ENCODE measurements around the gene ERCC6L2.

Gene ERCC6L2

DNA sequence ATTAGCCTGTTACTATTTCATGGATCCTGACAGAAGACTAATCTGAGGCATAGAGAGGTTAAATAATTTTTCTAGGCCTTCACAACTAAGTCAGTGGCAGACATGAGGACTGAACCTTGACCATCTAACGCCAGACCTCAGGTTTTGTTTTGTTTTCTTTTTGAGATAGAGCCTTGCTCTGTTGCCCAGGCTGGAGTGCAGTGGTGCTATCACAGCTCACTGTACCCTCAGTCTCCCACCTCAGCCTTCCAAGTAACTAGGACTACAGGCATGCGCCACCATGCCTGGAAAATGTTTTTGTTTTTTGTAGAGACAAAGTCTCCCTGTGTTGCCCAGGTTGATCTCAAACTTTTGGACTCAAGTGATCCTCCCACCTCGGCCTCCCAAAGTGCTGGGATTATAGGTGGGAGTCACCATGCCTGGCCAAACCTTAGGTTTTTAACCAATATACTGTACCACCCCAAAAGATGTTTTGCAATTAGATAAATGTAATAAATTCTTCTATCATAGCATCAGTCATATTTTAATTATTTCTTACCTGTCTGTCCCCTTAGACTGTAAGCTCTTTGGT, 35.4 kb downstream of the ERCC6L2 start:
- ChIA-PET CTCF (interaction anchor here (0.7 to 1.3 kb wide), 2 partner anchors 40 to 307 kb away, joined by 3 read pairs; no protein-coding TSS in a partner anchor), POLR2A (no interaction called here)
- Histone ChIP-seq H3K36me3 (ENCODE audit: control insufficient read depth in 2 of 2, insufficient read depth in 1 of 2, low read length in 2 of 2) (peaks cover 0 to 19% of the 10 kb centered on the region in 2 experiments; a peak in 1 of 3 replicates), H3K4me3 (ENCODE audit: low read depth, low read length) (no peak overlapping the region), H3K27ac (ENCODE audit: extremely low read depth, low read depth, low read length) (no peak overlapping the region), H3K9me3 (ENCODE audit: control insufficient read depth, insufficient read depth, low read depth, low read length) (no peaks in the 10 kb centered on the region), H3K4me1 (ENCODE audit: control insufficient read depth, insufficient read depth, low read length) (no peaks in the 10 kb centered on the region)
- TF ChIP-seq ZNF148 (tag by site-specific recombination; IDR thresholded peaks at IDR 0.05; ENCODE audit: borderline replicate concordance) (no peak), ZNF660 (tag by site-specific recombination; IDR thresholded peaks at IDR 0.05) (no peak), ZXDB (tag by site-specific recombination; IDR thresholded peaks at IDR 0.05) (no peak)

- Histone ChIP-seq H3K4me1 (ENCODE audit: control insufficient read depth, insufficient read depth, low read length) (no peaks in the 10 kb centered on the region), H3K4me3 (ENCODE audit: low read depth, low read length) (no peak overlapping the region), H3K36me3 (ENCODE audit: control insufficient read depth in 2 of 2, insufficient read depth in 1 of 2, low read length in 2 of 2) (peaks cover 6 to 34% of the 10 kb centered on the region in 2 experiments; a peak in 1 of 3 replicates), H3K9me3 (ENCODE audit: control insufficient read depth, insufficient read depth, low read depth, low read length) (no peaks in the 10 kb centered on the region), H3K27ac (ENCODE audit: extremely low read depth, low read depth, low read length) (no peak overlapping the region)
- ChIA-PET CTCF (no interaction called here), POLR2A (no interaction called here)
- TF ChIP-seq, protein P1, sequence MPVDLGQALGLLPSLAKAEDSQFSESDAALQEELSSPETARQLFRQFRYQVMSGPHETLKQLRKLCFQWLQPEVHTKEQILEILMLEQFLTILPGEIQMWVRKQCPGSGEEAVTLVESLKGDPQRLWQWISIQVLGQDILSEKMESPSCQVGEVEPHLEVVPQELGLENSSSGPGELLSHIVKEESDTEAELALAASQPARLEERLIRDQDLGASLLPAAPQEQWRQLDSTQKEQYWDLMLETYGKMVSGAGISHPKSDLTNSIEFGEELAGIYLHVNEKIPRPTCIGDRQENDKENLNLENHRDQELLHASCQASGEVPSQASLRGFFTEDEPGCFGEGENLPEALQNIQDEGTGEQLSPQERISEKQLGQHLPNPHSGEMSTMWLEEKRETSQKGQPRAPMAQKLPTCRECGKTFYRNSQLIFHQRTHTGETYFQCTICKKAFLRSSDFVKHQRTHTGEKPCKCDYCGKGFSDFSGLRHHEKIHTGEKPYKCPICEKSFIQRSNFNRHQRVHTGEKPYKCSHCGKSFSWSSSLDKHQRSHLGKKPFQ (tag by site-specific recombination; IDR thresholded peaks at IDR 0.05): no peak
- TF ChIP-seq ZNF792 (tag by site-specific recombination; IDR thresholded peaks at IDR 0.05): no peak
- no peak for TF ChIP-seq ZFP69B (tag by site-specific recombination; IDR thresholded peaks at IDR 0.05)
- no peak for TF ChIP-seq ZNF654 (tag by site-specific recombination; IDR thresholded peaks at IDR 0.05; ENCODE audit: low read depth)
- TF ChIP-seq ZNF23 (tag by site-specific recombination; IDR thresholded peaks at IDR 0.05; ENCODE audit: borderline replicate concordance): no peak
- TF ChIP-seq ZNF138 (tag by site-specific recombination; IDR thresholded peaks at IDR 0.05; ENCODE audit: borderline replicate concordance): no peak
- TF ChIP-seq, protein P2, sequence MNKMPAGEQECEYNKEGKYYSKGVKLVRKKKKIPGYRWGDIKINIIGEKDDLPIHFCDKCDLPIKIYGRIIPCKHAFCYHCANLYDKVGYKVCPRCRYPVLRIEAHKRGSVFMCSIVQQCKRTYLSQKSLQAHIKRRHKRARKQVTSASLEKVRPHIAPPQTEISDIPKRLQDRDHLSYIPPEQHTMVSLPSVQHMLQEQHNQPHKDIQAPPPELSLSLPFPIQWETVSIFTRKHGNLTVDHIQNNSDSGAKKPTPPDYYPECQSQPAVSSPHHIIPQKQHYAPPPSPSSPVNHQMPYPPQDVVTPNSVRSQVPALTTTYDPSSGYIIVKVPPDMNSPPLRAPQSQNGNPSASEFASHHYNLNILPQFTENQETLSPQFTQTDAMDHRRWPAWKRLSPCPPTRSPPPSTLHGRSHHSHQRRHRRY (tag by site-specific recombination; IDR thresholded peaks at IDR 0.05): no peak
- no peak for TF ChIP-seq ZNF501 (tag by site-specific recombination; IDR thresholded peaks at IDR 0.05)
- TF ChIP-seq ZNF488 (tag by site-specific recombination; IDR thresholded peaks at IDR 0.05): no peak
- TF ChIP-seq ZNF830 (tag by site-specific recombination; IDR thresholded peaks at IDR 0.05; ENCODE audit: low read depth): no peak
These were observed 37.3 kb downstream of the ERCC6L2 start for GRCh38 chr9:95912773-95913172.

- CTCF ChIA-PET: no interaction called here
- no peaks in the 10 kb centered on the region for H3K9me3 ChIP-seq (ENCODE audit: control insufficient read depth, insufficient read depth, low read depth, low read length)
- H3K4me3 ChIP-seq (ENCODE audit: low read depth, low read length): no peak overlapping the region
- TF ChIP-seq ZNF510 (tag by site-specific recombination; IDR thresholded peaks at IDR 0.05; ENCODE audit: insufficient replicate concordance): no peak
- TF ChIP-seq ZFP3 (tag by site-specific recombination; IDR thresholded peaks at IDR 0.05; ENCODE audit: low read depth): no peak
- no peak for TF ChIP-seq ZNF146 (tag by site-specific recombination; IDR thresholded peaks at IDR 0.05)
- H3K4me1 ChIP-seq (ENCODE audit: control insufficient read depth, insufficient read depth, low read length): no peaks in the 10 kb centered on the region
- no peak overlapping the region for H3K27ac ChIP-seq (ENCODE audit: extremely low read depth, low read depth, low read length)
- H3K36me3 ChIP-seq (ENCODE audit: control insufficient read depth in 2 of 2, insufficient read depth in 1 of 2, low read length in 2 of 2): peaks cover 11 to 61% of the 10 kb centered on the region in 2 experiments
- POLR2A ChIA-PET: no interaction called here
These were observed 44.5 kb downstream of the ERCC6L2 start for GRCh38 chr9:95920017-95920416.

Data from HEK293 (cell line).